Measurements from ENCODE around the gene WNT9B.

- TF ChIP-seq, protein P1, sequence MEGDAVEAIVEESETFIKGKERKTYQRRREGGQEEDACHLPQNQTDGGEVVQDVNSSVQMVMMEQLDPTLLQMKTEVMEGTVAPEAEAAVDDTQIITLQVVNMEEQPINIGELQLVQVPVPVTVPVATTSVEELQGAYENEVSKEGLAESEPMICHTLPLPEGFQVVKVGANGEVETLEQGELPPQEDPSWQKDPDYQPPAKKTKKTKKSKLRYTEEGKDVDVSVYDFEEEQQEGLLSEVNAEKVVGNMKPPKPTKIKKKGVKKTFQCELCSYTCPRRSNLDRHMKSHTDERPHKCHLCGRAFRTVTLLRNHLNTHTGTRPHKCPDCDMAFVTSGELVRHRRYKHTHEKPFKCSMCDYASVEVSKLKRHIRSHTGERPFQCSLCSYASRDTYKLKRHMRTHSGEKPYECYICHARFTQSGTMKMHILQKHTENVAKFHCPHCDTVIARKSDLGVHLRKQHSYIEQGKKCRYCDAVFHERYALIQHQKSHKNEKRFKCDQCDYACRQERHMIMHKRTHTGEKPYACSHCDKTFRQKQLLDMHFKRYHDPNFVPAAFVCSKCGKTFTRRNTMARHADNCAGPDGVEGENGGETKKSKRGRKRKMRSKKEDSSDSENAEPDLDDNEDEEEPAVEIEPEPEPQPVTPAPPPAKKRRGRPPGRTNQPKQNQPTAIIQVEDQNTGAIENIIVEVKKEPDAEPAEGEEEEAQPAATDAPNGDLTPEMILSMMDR (CRISPR knock-in tag; IDR thresholded peaks at IDR 0.05), result no peak
- TF ChIP-seq ZNF414 (CRISPR knock-in tag; IDR thresholded peaks at IDR 0.05), result no peak
- no peak for TF ChIP-seq ZBTB7A (CRISPR knock-in tag; IDR thresholded peaks at IDR 0.05)
- TF ChIP-seq ZSCAN30 (CRISPR knock-in tag; IDR thresholded peaks at IDR 0.05), result no peak
- TF ChIP-seq ZNF674 (CRISPR knock-in tag; IDR thresholded peaks at IDR 0.05; ENCODE audit: low read depth), result no peak
Measured at GRCh38 chr17:46887717-46888116, 36.3 kb downstream of the WNT9B start.
